CD1c-positive myeloid dendritic cell (primary cell): ENCODE results near the gene BAZ2B.
"Not testable (repeated sequence)": the region's sequence is repeated elsewhere in the genome, so short reads cannot be mapped to it uniquely, and the experiment has no call there.

ENCODE experiments used
- DNase-seq: peaks from one replicate; pipeline ENCODE4 v3.0.0-alpha.2; 2016; ENCODE audit errors: extremely low spot score

Gene BAZ2B

GRCh38 chr2:159419403-159419802, 196.9 kb downstream of the BAZ2B start:
- DNase-seq: no peak

DNA sequence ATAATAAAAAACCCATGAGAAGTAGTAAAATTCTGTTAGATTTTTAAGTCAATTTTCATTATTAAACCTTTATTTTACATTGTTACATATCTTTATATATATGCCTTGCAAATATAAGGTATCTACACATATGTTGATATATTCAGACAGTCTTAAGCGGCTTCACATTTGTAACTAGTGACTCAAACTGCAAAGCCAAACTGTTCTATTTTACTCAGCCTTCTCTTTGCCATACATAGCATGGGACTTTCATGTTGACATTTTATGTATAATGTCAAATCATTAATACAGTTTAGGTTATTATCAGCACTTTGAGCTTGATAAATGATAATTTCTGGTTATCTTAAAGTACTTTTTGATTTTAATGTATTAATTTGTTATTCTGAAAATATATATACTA, 204.9 kb downstream of the BAZ2B start:
- DNase-seq: no peak

- DNase-seq: no peak
Measured at GRCh38 chr2:159410276-159410675, 206.1 kb downstream of the BAZ2B start.

DNA sequence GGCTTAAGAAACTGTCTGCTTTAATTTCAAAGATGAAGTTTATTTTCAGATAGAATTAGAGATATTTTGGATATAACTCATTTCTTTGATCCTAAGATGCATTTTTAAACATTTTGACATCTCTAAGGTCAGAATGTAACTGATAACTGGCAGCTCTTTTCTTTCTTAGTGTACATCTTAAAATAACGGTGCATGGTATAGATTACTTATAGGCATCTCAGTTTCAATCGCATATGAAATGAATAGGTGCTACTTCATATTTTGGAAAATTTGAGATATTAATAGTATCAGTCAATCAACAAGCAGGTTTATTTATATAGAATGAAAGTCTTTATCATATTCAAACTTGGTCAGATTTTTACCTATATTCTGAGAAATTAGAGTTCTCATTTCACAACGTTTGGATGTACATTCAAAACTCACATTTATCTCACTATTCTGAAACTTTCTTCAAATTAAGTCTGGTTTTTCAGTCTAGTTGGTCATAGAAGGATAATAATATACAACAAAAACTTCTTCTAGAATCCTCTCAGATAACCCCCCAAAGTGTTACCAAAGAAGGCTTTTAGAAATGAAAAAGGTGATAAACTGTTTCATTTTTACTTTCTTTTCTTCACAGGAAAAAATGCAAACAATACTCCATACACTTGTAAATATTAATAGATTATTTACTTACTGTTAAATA, 207.1 kb downstream of the BAZ2B start:
- no peak for DNase-seq

GRCh38 chr2:159402790-159403189, 213.6 kb downstream of the BAZ2B start:
- no peak for DNase-seq

DNA sequence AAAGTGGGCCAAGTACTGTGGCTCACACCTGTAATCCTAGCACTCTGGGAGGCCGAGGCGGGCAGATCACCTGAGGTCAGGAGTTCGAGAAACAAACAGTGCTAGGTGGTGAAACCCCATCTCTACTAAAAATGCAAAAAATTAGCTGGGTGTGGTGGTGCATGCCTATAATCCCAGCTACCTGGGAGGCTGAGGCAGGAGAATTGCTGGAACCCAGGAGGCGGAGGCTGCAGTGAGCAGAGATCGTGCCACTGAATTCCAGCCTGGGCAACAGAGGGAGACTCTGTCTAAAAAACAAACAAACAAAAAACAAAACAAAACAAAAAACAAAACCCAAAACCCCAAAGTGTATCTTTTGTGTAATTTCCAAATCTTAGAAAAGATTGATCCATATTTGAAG, 214.2 kb downstream of the BAZ2B start:
- not testable (repeated sequence) for DNase-seq

- no peak for DNase-seq
Measured at GRCh38 chr2:159399716-159400415, 216.5 kb downstream of the BAZ2B start.

DNA sequence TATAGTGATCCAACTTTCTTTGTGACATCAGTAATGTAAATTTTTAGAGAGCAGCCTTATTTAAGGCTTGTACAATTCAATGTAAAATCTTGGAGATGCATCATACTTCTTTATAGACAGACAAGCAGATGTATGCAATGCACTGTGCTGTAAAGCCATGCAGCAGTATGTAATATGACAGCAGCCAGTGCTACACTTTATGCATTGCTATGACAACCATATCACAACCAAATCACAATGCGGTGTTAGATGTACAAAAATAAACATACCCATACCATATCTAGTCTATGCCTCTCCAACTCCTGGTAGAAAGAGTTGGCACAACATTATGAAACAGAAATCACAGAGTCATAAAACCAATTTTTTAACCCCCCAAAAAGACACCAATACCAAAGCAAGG, 219.5 kb downstream of the BAZ2B start:
- DNase-seq: no peak

DNA sequence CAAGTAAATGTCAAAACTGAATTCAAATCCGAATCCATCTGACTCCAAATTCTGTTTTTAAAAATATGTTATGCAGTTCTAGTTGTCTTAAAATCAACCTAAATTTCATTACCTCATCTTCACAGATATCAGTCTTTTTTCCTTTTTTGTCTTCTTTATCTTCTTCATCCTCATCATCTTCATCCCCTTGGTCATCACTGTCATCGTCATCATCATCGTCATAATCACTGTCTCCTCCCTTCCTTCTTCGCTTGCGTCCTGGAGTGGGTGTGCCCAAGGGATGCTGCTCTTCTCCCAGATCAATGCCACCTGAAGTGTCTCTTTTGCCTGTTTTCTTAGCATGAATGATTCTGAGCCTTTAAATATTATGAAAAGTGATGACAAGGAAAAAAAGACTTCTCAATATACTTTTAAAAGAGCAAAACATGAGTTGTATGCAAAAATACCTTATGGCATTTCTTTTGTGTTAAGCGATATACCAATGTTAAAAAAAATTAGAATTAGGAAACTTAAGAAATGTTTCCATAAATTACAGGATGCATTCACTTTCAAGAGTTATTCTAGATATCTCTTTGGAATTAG, 233.8 kb downstream of the BAZ2B start:
- no peak for DNase-seq

GRCh38 chr2:159381574-159381973, 234.8 kb downstream of the BAZ2B start:
- no peak for DNase-seq

DNA sequence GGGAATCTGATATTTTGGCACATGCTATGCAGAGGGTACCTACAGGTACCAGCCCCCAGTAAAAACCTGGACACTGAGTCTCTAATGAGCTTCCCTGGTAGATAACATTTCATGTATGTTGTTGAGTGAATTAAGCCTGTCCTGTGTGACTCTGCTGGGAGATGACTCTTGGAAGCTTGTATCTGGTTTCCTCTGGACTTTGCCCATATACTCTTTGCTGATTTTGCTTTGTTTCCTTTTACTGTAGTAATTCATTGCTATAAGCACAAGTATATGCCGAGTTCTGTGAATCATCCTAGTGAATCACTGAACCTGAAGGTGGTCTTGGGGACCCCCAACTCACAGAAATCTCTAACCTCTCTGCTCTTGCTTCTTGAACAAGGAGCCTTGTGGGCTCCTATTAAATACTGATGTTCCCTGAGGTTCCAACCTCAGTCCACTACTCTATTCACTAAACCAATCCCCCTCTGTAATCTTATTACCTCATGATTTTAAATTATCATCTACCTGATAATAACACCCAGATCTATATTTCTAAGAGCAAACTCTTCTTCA, 235.6 kb downstream of the BAZ2B start:
- no peak for DNase-seq

DNA sequence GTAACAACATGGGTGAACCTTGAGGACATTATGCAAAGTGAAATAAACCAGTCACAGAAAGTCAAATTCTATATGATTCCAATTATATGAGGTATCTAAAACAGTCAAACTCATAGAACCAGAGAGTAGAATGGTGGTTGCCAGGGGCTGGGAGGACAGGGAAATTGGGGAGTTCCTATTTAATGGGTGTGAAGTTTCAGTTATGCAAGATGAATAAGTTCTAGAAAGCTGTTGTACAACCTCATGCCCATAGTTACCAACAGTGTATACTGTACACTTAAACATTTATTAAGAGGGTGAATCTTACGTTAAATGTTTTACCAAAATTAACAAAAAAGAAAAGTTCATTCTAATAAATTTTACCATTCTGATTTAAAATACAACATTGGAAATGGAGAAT, 237.2 kb downstream of the BAZ2B start:
- DNase-seq: no peak

DNA sequence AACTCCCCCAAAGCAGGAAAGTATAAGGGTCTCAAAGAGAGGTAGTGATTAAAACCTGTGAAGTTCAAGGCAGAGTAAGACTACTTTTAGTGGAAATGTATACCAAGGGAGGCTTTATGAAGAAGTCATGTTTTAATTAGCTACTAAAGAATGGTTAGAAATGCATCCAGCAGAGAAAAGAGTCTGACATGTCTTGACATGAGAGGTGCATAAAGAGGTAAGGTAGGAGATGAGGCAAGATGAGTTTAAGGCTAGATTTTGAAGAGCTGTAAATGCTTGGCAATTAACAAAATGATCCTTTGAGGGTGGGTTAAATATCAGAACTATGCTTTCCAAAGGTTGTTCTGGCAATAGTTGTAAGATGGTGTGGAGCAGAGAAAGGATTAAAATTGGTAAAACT, 241.1 kb downstream of the BAZ2B start:
- DNase-seq: no peak

DNA sequence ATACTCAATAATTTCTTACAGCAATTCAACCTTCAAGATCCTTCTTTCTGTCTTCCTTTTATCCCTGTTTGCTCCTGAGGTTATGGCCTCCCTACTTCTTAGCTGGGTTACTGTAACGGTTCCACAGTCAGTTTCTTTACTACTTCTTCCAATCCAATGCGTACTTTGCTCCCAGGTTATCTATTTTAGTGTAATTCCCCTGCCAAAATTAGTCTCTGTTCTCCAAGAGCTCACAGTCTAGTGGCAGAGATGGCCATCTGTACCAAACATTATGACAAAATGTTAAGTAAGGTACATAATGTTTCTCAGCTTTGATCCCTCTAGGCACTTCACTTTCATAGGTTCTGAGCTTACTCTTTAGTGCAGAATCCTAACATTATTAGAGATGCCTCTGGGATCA, 244.8 kb downstream of the BAZ2B start:
- DNase-seq: no peak

DNA sequence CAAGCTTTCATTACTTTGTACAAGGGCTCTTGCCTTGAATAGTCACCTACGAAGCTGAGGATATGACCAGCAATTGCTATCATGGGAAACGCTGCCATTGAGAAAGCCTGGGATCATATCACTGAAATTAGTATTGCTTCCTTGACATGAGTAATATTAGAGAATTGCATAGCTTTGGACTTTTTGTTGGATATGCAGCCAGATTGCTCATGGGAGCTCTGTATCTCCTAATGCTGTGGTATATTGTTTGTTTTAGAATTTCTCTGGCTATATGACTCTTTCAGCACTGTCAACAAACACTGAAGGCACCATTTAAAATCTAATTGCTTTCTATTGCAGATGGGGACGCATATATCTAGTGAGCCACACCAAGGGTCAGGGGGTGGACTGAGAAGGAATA, 249.8 kb downstream of the BAZ2B start:
- no peak for DNase-seq

DNA sequence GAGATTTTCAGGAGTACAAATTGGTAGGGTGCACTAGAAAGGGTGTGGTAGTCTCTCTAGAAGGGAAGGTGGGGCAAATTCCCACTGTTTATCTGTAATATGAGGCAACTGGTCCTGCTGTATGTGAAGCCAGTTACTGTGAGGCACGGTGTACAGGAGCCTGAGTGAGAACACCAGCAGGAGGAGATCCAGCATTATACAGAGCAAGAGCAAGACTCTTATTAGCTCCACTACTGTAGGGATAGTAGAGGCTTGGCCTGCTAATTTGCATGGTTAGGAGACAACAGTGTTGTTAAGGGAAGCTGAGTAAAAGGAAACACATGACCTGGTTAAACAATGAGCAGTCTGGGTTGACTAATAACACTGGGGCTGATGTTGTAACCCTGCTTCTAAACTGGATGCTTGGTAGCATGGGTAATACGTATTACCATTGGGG, 253.5 kb downstream of the BAZ2B start:
- DNase-seq: no peak

DNA sequence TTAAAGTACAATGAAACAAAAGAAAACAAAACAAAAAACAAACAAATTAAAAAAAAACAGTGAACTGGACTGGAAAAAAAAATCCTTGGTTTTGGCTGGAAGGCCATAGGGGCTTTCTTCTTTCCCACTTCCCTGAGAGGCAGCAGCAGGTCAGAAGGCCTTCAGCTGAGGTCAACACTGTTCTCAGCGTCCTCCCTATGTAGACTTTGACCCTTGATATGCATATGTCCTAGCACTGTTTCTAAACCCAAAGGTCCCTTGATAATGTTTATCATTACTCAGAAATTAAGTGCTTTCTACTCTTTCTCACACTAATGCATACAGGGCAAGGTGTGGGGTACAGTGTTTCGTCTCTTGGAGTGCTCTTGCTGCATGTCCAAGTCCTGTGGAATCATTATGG, 254.3 kb downstream of the BAZ2B start:
- no peak for DNase-seq

- DNase-seq: not testable (repeated sequence)
Measured at GRCh38 chr2:159361603-159362002, 254.7 kb downstream of the BAZ2B start.

- DNase-seq: no peak
Measured at GRCh38 chr2:159356053-159356554, 260.2 kb downstream of the BAZ2B start.

GRCh38 chr2:159351977-159352376, 264.4 kb downstream of the BAZ2B start:
- DNase-seq: no peak

GRCh38 chr2:159349674-159350299, 266.6 kb downstream of the BAZ2B start:
- no peak for DNase-seq

- DNase-seq: peak; percentile 23
Measured at GRCh38 chr2:159326569-159327255, 289.6 kb downstream of the BAZ2B start.
